Measurements from ENCODE around the gene NOC2L.

DNA sequence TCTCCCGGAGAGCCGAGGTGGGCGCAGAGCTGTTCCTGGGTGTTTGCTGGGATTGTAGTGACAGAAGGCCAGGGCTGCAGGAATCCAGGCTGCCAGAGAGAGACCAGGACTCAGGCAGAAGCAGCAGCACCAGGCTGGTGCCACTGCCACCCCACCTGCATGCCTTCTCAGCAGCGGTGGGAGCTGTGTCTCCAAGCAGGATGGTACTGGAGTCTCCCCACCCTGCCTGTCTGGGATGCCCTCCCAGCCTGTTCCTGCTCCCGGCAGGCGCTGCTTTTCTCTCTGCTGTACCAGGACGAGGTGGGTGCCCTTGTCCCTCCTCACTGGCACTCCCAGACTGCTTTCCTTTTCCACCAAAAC lies 45.3 kb upstream of the NOC2L start:
- TF ChIP-seq, protein P1, sequence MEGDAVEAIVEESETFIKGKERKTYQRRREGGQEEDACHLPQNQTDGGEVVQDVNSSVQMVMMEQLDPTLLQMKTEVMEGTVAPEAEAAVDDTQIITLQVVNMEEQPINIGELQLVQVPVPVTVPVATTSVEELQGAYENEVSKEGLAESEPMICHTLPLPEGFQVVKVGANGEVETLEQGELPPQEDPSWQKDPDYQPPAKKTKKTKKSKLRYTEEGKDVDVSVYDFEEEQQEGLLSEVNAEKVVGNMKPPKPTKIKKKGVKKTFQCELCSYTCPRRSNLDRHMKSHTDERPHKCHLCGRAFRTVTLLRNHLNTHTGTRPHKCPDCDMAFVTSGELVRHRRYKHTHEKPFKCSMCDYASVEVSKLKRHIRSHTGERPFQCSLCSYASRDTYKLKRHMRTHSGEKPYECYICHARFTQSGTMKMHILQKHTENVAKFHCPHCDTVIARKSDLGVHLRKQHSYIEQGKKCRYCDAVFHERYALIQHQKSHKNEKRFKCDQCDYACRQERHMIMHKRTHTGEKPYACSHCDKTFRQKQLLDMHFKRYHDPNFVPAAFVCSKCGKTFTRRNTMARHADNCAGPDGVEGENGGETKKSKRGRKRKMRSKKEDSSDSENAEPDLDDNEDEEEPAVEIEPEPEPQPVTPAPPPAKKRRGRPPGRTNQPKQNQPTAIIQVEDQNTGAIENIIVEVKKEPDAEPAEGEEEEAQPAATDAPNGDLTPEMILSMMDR (IDR thresholded peaks at IDR 0.05), result no peak
- TF ChIP-seq POLR2A (IDR thresholded peaks at IDR 0.05), result no peak
- TF ChIP-seq POLR2AphosphoS5 (IDR thresholded peaks at IDR 0.05; ENCODE audit: insufficient read depth in 1 of 2, low read depth in 1 of 2), result no peak

Measured in vagina (tissue), 2 donors.